ENCODE measurements around the gene GMEB1. TPM values are rescaled to one million over a fixed set of nuclear protein-coding genes. Genes with fewer than 3 reads are reported as not detected.
"Not testable (repeated sequence)": the region's sequence is repeated elsewhere in the genome, so short reads cannot be mapped to it uniquely, and the experiment has no call there.

GMEB1 gene
- polyA plus RNA-seq, 12 donors, result 5.2 to 15.2 (median 10.4) TPM; not detected in 1

DNA sequence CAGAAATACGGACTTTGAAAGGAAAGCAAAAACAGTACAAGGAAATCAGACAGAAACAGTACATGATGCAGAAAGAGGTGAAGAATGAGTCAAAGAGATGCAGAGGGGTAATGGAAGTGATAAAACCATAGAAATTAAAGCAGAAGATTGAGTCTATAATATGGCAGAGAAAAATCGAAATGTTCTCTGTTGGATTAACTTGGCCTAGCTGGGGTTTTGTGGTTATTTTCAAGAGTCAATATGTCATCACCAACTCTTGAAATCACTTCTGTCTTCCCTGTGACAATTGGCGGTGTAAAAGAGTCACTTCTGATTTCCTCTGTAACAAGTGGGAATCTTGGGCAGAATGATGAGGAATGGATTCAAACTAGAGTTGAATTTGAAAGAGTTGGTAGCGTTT, 75.6 kb downstream of the GMEB1 start:
- no peak for DNase-seq

DNA sequence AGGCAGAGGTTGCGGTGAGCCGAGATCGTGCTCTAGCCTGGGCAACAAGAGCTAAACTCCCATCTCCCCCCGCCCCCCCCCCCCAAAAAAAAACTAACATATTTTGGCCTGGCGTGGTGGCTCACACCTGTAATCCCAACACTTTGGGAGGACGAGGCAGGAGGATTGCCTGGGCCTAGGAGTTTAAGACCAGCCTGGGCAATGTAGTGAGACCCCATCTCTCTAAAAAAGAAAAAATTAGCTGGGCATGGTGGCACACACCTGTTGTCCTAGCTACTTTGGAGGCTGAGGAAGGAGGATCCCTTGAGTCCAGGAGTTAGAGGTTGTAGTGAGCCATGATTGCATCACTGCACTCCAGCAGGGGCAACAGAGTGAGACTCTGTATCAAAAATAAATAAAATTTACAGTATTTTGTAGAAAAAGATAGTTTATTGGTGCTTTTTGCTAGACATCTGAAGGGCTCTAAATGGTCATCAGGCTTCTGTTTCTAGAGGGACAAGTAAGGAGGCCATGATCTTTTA, 77.1 kb downstream of the GMEB1 start:
- DNase-seq, result no peak

DNA sequence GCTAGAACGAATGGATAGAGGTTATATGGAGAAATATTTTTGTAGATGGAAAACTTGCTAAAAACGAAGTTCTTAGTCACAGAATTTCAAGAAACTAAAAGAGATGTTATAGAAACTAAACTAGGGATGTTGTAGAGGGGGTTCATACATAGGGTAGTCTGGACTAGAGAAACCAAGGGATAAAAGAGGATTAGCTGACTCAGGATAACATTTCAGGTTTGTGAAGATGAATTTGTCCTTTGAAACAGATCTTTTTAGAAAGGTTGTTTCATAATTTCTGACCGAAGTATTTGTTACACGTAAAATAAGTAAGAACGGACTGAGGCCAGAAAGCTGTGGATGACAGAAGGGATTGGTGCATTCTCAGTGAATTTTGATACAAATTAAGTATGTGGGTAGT, 81.7 kb downstream of the GMEB1 start:
- no peak for DNase-seq

DNA sequence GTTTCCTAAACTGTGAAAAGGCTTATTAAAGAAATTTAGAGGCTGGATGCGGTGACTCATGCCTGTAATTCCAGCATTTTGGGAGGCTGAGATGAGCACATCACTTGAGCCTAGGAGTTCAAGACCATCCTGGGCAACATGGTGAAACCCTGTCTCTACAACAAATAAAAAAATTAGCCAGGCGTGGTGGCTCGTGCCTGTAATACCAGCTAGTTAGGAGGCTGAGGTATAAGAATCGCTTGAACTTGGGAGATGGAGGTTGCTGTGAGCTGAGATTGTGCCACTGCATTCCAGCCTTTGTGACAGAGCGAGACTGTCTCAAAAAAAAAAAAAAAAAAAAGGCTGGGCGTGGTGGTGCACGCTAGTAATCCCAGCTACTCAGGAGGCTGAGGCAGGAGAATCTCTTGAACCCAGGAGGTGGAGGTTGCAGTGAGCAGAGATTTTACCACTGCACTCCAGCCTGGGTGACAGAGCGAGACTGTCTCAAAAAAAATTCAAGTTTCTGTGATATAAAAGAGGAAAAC, 82.2 kb downstream of the GMEB1 start:
- DNase-seq, result not testable (repeated sequence)

DNA sequence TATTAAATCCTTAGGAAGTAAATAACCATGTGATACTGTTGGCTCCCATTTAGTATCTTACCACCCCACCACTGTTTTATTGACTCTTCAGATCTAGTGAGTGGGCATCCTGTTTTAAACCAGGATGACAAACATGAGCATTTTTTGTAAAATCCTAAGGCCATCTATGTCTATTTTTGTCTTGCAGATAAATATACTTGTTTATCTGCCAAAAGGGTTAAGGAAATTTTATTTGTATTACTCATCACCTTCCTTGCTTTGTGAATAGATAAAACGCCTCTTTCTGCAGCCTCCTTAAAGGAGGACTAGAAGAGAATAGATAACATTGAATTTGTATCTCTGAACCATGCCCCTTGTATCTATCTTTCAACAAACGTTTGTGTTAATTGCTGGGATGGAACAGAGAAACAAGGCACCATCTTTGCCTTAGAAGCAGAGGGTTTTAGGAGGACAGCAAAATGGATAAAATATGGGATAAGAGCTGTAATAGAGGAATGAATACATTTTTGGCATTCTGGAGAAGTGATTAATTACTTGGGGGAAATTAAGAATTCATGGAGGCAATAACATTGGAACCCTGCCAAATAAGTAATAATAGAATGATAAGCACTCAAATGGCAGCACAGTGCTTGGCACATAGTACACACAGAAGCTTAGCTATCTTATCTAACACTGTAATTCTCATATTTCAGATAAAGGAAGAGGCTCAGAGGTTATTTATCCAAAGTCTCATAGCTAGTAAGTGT, 82.9 kb downstream of the GMEB1 start:
- DNase-seq, result no peak

DNA sequence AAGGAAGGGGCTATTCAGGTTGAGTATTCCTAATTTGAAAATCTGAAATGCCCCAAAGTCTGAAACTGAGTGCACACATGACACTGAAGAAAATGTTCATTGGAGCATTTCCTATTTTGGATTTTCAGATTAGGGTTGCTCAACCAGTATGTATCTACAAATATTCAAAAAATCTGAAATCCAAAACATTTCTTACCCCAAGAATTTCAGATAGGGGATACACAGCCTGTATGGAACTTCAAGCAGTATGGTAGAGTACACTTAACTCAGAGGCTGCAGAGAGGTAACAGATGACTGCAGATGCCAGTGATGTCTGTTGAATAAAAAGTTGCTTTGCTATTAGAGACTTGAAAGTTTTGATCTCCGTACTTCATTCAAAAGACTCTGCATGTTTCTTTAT, 87.1 kb downstream of the GMEB1 start:
- no peak for DNase-seq

DNA sequence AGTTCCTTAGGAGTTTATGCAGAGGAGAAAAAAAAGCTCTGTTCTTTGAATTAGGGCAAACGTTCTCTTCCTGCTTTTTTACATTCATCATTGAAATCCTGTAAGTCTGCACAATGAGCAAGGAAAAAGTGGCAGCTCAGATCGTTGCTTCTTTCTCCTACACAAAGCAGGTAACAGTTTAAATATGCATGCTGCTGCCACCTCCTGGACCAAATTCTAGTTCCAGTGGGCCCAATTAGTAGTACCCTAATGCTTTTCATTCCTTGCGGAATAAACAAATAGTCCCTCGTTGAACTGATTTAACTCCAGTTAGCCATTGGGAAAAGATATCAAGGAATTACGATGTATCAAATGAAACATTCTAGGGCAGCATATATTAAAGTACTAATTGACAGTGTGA, 88.3 kb downstream of the GMEB1 start:
- no peak for DNase-seq

DNA sequence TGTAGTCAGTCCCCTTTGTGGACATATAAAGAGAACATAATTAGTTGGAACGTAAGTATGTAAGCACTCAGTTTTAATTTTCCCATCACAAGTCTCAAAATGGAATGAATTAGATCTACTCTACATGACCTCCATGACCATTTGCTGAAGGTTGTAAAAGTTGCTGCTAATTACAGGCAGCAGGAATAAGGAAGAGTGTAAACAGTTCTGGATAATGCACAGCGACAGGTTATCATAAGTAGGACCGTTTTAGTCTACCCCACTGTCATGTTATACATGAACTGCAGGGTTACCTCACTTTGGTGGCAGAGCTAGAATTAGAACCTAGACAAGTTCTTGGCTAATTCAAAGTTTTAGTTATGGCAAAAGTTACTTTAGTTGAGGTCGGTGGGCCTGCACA, 89.8 kb downstream of the GMEB1 start:
- no peak for DNase-seq

DNA sequence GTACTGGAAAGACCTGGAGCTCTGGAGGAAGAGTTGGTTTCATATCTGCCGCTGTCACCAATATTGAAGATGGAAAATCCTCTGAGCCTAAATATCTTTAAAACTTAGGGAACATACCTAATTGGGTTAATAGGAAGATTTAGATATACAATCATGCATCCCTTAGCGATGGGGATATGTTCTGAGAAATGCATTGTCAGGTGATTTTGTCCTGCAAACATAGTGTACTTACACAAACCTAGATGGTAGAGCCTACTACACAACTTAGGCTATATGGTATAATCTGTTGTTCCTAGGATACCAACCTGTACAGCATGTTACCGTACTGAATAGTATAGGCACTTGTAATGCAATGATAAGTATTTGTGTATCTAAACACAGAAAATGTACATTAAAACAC, 90.7 kb downstream of the GMEB1 start:
- no peak for DNase-seq

DNA sequence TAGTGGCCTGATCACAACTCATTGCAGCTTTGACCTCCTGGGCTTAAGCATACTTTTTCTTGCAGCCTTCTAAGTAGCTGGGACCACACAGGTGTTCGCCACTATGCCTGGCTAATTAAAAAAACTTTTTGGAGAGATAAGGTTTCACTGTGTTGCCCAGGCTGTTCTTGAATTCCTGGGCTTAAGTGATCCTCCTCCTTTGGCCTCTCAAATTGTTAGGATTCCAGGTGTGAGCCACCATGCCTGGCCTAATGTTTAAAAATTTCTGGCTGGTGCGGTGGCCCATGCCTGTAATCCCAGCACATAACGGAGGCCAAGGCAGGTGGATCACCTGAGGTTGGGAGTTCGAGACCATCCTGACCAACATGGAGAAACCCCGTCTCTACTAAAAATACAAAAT, 92.6 kb downstream of the GMEB1 start:
- DNase-seq, result no peak

DNA sequence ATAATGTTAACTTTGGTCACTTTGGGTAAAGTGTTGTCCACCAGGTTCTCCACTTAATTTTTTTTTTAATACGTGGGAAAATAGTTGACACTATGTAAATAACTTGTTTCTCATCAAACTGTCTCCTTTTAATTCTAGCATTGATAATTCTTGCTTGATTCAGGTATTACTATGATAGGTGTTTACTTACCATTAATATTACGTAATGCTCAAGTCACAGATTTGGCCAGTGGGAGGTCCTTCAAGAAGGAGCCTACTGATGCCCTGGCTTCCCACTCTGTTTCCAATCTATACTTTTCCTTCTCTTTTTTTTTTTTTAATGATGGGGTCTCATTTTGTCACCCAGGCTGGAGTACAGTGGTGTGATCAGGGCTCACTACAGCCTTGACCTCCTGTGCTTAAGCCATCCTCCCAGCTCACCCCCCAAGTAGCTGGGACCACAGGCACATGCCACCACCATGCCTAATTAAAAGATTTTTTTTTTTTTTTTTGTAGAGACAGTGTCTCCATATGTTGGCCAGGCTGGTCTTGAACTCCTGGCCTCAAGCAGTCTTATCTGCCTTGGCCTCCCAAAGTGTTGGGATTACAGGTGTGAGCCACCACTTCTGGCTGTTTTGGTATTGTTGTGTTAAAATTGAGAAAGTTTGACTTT, 98.1 kb downstream of the GMEB1 start:
- DNase-seq, result no peak

Other genes with a start within 250 kb of the GMEB1 start
- gene RCC1, start 162.7 kb upstream of the GMEB1 start, polyA plus RNA-seq (ENCODE audit: insufficient read length in 12 of 12), result 10 to 100 TPM in 11 of 12 donors, not detected in 1; 18.9 to 40.3 (median 24.7) TPM
- gene TRNAU1AP, start 115.7 kb upstream of the GMEB1 start, polyA plus RNA-seq (ENCODE audit: insufficient read length in 12 of 12), result 10 to 100 TPM in 10 of 12 donors, not detected in 2; 17.0 to 24.4 (median 20.4) TPM
- gene RAB42, start 76.5 kb upstream of the GMEB1 start, polyA plus RNA-seq (ENCODE audit: insufficient read length in 12 of 12), result 10 to 100 TPM in 1 of 12 donors, 1 to 10 TPM in 9, not detected in 2; 5.3 to 10.1 (median 6.8) TPM
- gene TAF12, start 25.7 kb upstream of the GMEB1 start, polyA plus RNA-seq (ENCODE audit: insufficient read length in 12 of 12), result 10 to 100 TPM in 11 of 12 donors, not detected in 1; 26.8 to 39.9 (median 30.2) TPM
- gene RNU11, start 20.2 kb upstream of the GMEB1 start, polyA plus RNA-seq (ENCODE audit: insufficient read length in 12 of 12), result not detected
- 100 to 1,000 TPM in 1 of 12 donors, 10 to 100 TPM in 11; 47.6 to 318 (median 57.1) TPM for gene YTHDF2, start 68.2 kb downstream of the GMEB1 start, polyA plus RNA-seq (ENCODE audit: insufficient read length in 12 of 12)
- 1 to 10 TPM in 1 of 12 donors, under 1 TPM in 10, not detected in 1; 0.14 to 1.4 (median 0.38) TPM for gene OPRD1, start 143.4 kb downstream of the GMEB1 start, polyA plus RNA-seq (ENCODE audit: insufficient read length in 12 of 12)
- gene EPB41, start 245.8 kb downstream of the GMEB1 start, polyA plus RNA-seq (ENCODE audit: insufficient read length in 12 of 12), result 10 to 100 TPM in 6 of 12 donors, 1 to 10 TPM in 5, not detected in 1; 4.9 to 49.4 (median 12.6) TPM